GM12891 (cell line): ENCODE data around the gene NAXD.

Source experiments
- POLR2A ChIP-seq: IDR thresholded peaks from 2 replicates; pipeline ENCODE4 v1.6.1; 2011; ENCODE audit warnings: low read depth, low read length, control low read depth
- POLR2AphosphoS5 ChIP-seq: IDR thresholded peaks from 2 replicates; pipeline ENCODE4 v1.6.1; 2011; ENCODE audit warnings: low read depth, low read length, control low read depth
- POU2F2 ChIP-seq: IDR thresholded peaks from 2 replicates; pipeline ENCODE4 v1.6.1; 2011; ENCODE audit warnings: low read depth, mild to moderate bottlenecking, control low read depth, low read length, moderate library complexity
- SPI1 ChIP-seq: IDR thresholded peaks from 2 replicates; pipeline ENCODE4 v1.6.1; 2011; ENCODE audit warnings: low read depth, low read length, control low read depth
- TAF1 ChIP-seq: IDR thresholded peaks from 2 replicates; pipeline ENCODE4 v1.6.1; 2011; ENCODE audit warnings: low read depth, low read length, control low read depth

DNA sequence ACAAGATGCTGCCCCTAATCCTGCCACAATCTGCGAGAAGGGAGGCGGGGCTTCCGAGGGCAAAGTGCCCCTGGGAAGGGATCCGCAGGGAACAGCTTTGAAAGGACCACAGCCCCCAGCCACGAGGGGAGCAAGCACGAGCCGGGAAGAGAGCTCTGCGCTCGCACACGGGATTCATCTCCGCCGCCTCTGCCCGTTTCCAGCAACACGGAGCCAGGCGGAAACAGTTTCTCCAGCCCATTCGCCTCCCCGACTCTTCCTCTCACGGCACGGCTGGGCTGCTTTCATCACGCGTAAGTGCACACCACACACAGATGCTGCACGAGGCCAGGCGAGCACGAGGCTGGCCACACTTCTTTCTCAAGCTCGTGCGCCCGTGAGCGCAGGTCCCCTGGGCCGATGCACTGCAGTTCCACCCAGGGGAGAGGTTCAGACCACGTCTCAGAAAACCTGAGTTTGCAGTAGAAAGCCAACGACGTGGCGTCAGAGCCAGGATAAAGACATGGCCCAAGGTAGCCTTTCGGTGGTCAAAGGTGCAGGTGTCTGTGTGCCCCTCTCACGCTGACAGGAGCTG lies 33.6 kb downstream of the NAXD start:
- TF ChIP-seq POLR2AphosphoS5 (no peak), POLR2A (no peak), TAF1 (no peak), SPI1 (no peak), POU2F2 (no peak)
